Activated naive CD4-positive, alpha-beta T cell treated with anti-CD3 and anti-CD28 coated beads for 36 hours (primary cell): ENCODE results near the gene CCKAR. TPM values are rescaled to one million over a fixed set of nuclear protein-coding genes. Genes with fewer than 3 reads are reported as not detected.

Experiments
- CTCF ChIA-PET: fragments of 350-600 bp; sonication (Branson Sonifier 250); formaldehyde crosslinking; loops from one replicate; lab custom pipeline; 2021; ENCODE audit warnings: antibody characterized with exemption; lab: Charles Lee
- DNase-seq: peaks from one replicate; pipeline ENCODE4 v3.0.0-alpha.2; 2020
- H3K27ac Mint-ChIP-seq: one replicate; pipeline ENCODE4 v1.8.0; 2021; ENCODE audit warnings: mild to moderate bottlenecking, mixed read lengths
- H3K27me3 Mint-ChIP-seq: one replicate; pipeline ENCODE4 v1.8.0; 2021; ENCODE audit warnings: low read depth, mixed read lengths
- H3K36me3 Mint-ChIP-seq: one replicate; pipeline ENCODE4 v1.8.0; 2021; ENCODE audit warnings: low read depth, mixed read lengths
- H3K4me1 Mint-ChIP-seq: one replicate; pipeline ENCODE4 v1.8.0; 2021; ENCODE audit warnings: low read depth, mixed read lengths
- H3K4me3 Mint-ChIP-seq: one replicate; pipeline ENCODE4 v1.8.0; 2021; ENCODE audit warnings: mild to moderate bottlenecking, moderate library complexity, mixed read lengths
- H3K9me3 Mint-ChIP-seq: one replicate; pipeline ENCODE4 v1.8.0; 2021; ENCODE audit warnings: mixed read lengths
- intact Hi-C: fragments of 100-400 bp; cut with micrococcal nuclease; formaldehyde crosslinking; loops from one replicate; pipeline ENCODE4 v1.15.1; 2023
- total RNA-seq, 2 experiments: library from RNA; stranded (reverse); gene quantifications; one replicate each; pipeline ENCODE4 v1.2.3, GENCODE V29; 2021

CCKAR gene, protein sequence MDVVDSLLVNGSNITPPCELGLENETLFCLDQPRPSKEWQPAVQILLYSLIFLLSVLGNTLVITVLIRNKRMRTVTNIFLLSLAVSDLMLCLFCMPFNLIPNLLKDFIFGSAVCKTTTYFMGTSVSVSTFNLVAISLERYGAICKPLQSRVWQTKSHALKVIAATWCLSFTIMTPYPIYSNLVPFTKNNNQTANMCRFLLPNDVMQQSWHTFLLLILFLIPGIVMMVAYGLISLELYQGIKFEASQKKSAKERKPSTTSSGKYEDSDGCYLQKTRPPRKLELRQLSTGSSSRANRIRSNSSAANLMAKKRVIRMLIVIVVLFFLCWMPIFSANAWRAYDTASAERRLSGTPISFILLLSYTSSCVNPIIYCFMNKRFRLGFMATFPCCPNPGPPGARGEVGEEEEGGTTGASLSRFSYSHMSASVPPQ
- total RNA-seq, result not detected

DNA sequence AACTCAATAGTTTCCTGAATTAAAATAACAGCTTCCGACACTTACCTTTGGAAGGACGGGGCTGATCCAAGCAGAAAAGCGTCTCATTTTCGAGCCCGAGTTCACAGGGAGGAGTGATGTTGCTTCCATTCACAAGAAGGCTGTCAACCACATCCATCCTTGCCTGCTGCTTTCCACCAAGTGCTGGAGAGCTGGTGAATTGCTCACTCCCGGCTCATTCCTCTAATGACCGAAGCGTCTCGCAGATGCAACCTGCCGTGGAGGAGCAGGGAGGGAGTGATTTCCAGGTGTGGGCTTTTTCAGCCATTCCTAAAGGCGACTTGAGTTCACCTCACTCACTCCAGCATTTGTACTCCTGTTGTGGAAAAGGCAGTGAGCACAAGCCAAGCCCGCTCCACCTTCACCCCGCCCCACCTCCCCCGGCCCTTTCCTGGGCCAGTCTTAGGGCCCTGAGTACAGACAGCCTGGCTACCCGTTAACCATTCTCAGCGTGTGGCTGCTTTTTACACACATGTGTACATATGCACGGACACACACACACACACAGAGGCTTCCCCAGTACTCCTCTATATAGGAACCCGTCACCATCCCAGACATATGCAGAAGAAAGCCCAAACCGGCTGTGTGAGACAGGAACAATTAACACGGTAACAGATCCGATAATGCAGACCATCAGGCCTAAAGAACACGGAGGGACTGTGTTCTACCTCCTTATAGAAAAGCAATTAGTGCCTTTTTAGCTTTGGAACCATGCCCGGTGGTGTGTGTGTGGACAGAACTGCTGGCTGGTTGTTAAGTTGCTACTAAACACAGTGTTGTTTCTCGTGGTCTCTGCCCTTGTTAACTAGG, at the start of gene CCKAR:
Gene CCKAR, minus strand, starts transcription at position 374 of the 849 bp plus-strand sequence. Its CDS starts 217 bp downstream, at position 157.
- Mint-ChIP-seq H3K4me3 (no peak within 1 kb of the TSS), H3K9me3 (no peaks in the 10 kb centered on the region), H3K4me1 (no peaks in the 10 kb centered on the region), H3K27me3 (peaks cover 11% of the 10 kb centered on the region), H3K36me3 (no peaks in the 10 kb centered on the region), H3K27ac (no peak within 1 kb of the TSS)
- CTCF ChIA-PET, result no interaction called here
- DNase-seq, result no peak
- intact Hi-C loops, result no loop called here

DNA sequence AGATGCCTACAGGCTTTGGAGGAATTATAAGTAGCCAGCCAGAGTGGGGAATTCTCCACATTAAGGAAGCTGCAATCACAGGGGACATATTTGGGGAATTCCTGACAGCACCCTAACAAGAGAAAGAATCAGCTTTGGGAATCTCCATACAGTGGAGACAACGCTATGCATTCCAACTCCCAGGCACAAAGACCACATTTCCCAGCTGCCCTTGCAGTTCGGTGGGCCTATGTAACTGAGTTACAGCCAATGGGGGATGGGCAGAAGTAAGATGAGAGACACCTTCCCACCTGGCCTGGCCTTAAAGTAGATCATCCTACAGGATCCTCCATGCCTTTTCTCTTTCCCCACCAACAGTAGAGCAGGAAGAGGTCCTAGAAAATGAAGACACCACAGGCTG, 43.4 kb upstream of the CCKAR start:
- no peaks in the 10 kb centered on the region for H3K4me1 Mint-ChIP-seq
- CTCF ChIA-PET, result interaction anchor here (0.6 kb wide), 1 partner anchor 153 kb away, joined by 3 read pairs; no protein-coding TSS in a partner anchor
- no peak overlapping the region for H3K27ac Mint-ChIP-seq

DNA sequence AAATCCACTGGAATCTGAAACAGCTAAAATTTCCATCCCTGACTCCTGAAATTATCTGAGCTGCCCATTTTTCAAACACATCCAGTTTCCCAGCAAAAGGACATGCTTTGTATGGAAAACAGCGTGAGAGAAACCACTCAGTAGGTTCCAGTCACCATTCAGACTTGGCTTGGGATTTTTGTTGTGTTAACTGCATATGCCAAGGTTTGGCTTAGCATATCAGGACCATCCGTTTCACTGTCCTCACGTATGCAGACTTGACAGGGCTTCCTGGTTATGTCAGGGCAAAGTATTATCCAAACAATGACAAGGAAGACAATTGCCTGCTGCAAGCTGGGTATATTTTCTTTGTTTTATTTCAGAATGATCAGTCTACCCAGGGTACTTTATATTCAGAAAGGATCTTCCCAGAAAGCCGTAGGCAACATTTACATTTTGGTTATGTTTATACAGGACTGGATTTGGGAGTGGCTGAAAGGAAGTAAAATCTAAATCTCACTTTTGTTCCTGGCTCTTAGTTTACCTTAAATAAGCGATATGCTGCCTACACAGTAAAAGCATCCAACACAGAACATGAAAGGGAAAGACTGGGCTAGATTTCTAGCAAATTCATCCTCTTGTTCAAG, 41.3 kb upstream of the CCKAR start:
- no peak for DNase-seq
- no peaks in the 10 kb centered on the region for H3K27me3 Mint-ChIP-seq
- peaks cover 3% of the 10 kb centered on the region for H3K9me3 Mint-ChIP-seq
- CTCF ChIA-PET, result no interaction called here
- H3K4me3 Mint-ChIP-seq, result no peak overlapping the region
- no peaks in the 10 kb centered on the region for H3K4me1 Mint-ChIP-seq
- intact Hi-C loops, result no loop called here
- no peaks in the 10 kb centered on the region for H3K36me3 Mint-ChIP-seq
- H3K27ac Mint-ChIP-seq, result no peak overlapping the region

More for the DNA sequence above, 43.4 kb upstream of the CCKAR start:
- no peaks in the 10 kb centered on the region for H3K27me3 Mint-ChIP-seq
- peaks cover 3% of the 10 kb centered on the region for H3K9me3 Mint-ChIP-seq
- no peak for DNase-seq
- intact Hi-C loops, result no loop called here
- H3K36me3 Mint-ChIP-seq, result no peaks in the 10 kb centered on the region
- no peak overlapping the region for H3K4me3 Mint-ChIP-seq

DNA sequence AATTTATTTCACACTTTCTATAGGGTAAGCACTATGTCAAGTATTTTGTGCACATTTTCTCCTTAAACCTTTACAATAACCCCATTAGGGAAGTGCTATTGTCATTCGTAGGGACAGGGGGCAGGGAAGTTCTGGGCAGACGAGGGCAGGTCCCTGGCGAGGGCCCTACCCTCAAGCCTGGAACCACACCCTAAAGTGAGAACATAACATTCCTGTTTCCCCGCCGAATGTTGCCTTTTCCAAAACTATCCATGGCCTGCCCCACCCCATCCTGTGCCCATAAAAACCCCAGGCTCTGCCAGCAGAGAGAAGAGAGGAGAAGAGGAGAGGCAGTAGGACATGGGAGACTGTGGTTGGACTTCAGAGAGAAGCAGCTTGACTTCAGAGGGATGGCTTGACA, 39.8 kb upstream of the CCKAR start:
- CTCF ChIA-PET, result interaction anchor here (0.6 kb wide), 1 partner anchor 71 kb away, joined by 4 read pairs; no protein-coding TSS in a partner anchor
- no peaks in the 10 kb centered on the region for H3K27me3 Mint-ChIP-seq
- peaks cover 3% of the 10 kb centered on the region for H3K9me3 Mint-ChIP-seq
- no peak overlapping the region for H3K27ac Mint-ChIP-seq
- no peaks in the 10 kb centered on the region for H3K4me1 Mint-ChIP-seq
- H3K36me3 Mint-ChIP-seq, result no peaks in the 10 kb centered on the region
- no peak for DNase-seq
- no peak overlapping the region for H3K4me3 Mint-ChIP-seq
- intact Hi-C loops, result no loop called here

GRCh38 chr4:26529479-26529878, 39.2 kb upstream of the CCKAR start:
- no peaks in the 10 kb centered on the region for H3K27me3 Mint-ChIP-seq
- intact Hi-C loops, result no loop called here
- H3K9me3 Mint-ChIP-seq, result peaks cover 3% of the 10 kb centered on the region
- H3K4me3 Mint-ChIP-seq, result no peak overlapping the region
- no peak overlapping the region for H3K27ac Mint-ChIP-seq
- no peaks in the 10 kb centered on the region for H3K4me1 Mint-ChIP-seq
- no peaks in the 10 kb centered on the region for H3K36me3 Mint-ChIP-seq
- no peak for DNase-seq
- CTCF ChIA-PET, result interaction anchor here (0.6 kb wide), 1 partner anchor 71 kb away, joined by 4 read pairs; no protein-coding TSS in a partner anchor

DNA sequence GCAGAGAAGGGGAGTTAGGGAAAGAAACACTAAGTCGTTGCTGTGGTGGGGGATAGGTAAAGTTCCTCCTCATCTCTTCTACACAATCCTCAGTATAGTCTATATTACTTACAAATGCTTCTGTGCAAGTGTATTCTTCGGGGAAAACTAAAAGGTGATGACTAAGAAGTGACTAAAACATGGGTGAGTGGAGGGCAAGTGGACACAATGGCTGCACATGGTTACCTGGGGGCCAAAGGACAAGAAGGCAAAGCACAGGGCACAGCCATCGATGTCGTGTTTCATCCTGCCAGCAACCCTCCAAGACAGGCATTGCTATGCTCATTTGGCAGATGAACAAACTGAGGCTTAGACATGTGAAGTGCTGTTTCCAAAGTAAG, 35.5 kb upstream of the CCKAR start:
- CTCF ChIA-PET, result no interaction called here
- no peaks in the 10 kb centered on the region for H3K36me3 Mint-ChIP-seq
- no peaks in the 10 kb centered on the region for H3K4me1 Mint-ChIP-seq
- intact Hi-C loops, result no loop called here
- DNase-seq, result no peak
- H3K9me3 Mint-ChIP-seq, result peaks cover 3% of the 10 kb centered on the region
- no peak overlapping the region for H3K27ac Mint-ChIP-seq
- peaks cover 2% of the 10 kb centered on the region for H3K27me3 Mint-ChIP-seq
- no peak overlapping the region for H3K4me3 Mint-ChIP-seq

DNA sequence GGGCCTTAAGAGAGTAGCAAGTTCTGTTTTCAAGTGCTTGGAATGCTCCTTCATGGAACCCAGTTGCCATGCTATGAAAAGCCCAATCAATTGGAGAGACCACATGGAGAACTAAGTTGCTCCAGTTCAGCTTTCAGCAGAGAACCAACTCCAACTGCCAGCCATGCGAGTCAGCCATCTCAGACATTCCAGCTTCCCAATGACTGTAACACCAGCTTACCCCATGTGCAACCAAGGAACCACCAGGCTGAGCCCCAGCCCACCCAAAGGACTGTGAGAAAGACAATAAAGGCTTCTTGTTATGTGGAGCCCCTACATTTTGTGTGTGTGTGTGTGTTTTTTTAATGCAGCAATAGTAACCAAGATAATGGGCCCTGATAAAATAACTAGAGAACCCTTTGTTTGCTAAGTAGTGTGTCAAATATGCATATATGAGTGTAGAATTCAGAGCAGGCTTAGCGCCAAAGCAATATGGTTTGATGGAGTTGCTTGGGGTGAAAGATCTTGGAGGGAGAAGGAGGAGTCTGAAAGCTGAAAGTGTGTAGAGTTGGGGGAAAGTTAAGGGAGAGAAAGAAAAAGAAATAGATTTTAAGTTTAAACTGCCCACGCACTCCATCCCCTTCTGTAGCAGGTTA, 35.0 kb upstream of the CCKAR start:
- H3K27me3 Mint-ChIP-seq, result peaks cover 2% of the 10 kb centered on the region
- H3K4me3 Mint-ChIP-seq, result no peak overlapping the region
- no peaks in the 10 kb centered on the region for H3K4me1 Mint-ChIP-seq
- no peak for DNase-seq
- H3K27ac Mint-ChIP-seq, result no peak overlapping the region
- intact Hi-C loops, result no loop called here
- peaks cover 3% of the 10 kb centered on the region for H3K9me3 Mint-ChIP-seq
- H3K36me3 Mint-ChIP-seq, result no peaks in the 10 kb centered on the region
- CTCF ChIA-PET, result no interaction called here

DNA sequence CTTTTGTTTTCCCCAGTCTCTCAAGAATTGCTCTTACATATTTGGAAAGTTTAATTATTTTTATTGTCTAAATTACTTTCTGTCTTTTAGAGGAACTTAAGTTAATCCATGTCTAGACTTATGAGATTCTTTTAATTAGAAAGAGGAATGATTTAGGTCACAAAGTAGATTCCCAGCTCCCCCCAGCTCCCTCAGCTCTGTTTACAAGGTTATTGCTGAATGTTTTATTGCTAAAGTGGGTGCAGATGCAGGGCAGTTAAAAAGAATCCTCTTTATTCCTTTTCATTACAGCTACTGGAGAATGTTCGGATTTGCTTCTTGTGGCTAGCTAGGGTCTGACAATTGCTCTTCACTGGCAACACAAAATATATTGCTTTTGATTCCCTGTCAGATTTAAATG, 33.7 kb upstream of the CCKAR start:
- intact Hi-C loops, result no loop called here
- Mint-ChIP-seq H3K4me1 (no peaks in the 10 kb centered on the region), H3K9me3 (no peaks in the 10 kb centered on the region), H3K4me3 (no peak overlapping the region), H3K27ac (no peak overlapping the region), H3K36me3 (no peaks in the 10 kb centered on the region), H3K27me3 (peaks cover 2% of the 10 kb centered on the region)
- DNase-seq, result no peak
- CTCF ChIA-PET, result no interaction called here

DNA sequence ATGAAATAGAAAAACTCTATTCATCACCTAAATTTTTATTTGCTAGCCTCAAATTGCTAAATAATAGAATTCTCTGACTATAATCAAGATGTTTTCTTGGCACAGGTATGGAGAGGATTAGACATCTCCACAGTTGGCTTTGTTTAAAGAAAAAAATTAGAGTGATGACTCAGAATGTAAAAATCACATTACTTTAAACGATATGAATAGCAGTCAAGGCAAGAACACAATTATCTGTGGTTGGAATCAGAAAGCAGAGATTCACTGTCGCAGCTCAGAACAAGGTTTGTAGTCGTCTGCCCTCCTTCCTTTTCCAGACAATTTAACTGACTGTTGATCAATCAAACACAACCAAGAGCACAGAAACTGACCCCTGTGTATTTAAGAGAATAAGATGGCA, 32.2 kb upstream of the CCKAR start:
- no peaks in the 10 kb centered on the region for H3K36me3 Mint-ChIP-seq
- H3K27ac Mint-ChIP-seq, result no peak overlapping the region
- CTCF ChIA-PET, result interaction anchor here (0.5 kb wide), 1 partner anchor 45 kb away, joined by 8 read pairs; no protein-coding TSS in a partner anchor
- H3K4me1 Mint-ChIP-seq, result no peaks in the 10 kb centered on the region
- intact Hi-C loops, result no loop called here
- no peak for DNase-seq
- H3K27me3 Mint-ChIP-seq, result peaks cover 2% of the 10 kb centered on the region
- no peaks in the 10 kb centered on the region for H3K9me3 Mint-ChIP-seq
- no peak overlapping the region for H3K4me3 Mint-ChIP-seq

- Mint-ChIP-seq H3K36me3 (no peaks in the 10 kb centered on the region), H3K4me1 (no peaks in the 10 kb centered on the region), H3K9me3 (no peaks in the 10 kb centered on the region), H3K4me3 (no peak overlapping the region), H3K27me3 (peaks cover 2% of the 10 kb centered on the region), H3K27ac (no peak overlapping the region)
- CTCF ChIA-PET, result no interaction called here
- intact Hi-C loops, result no loop called here
- DNase-seq, result no peak
These were observed 30.6 kb upstream of the CCKAR start for GRCh38 chr4:26520728-26521450.

GRCh38 chr4:26515936-26516335, 25.7 kb upstream of the CCKAR start:
- intact Hi-C loops, result no loop called here
- no peak overlapping the region for H3K27ac Mint-ChIP-seq
- H3K9me3 Mint-ChIP-seq, result no peaks in the 10 kb centered on the region
- no peak overlapping the region for H3K4me3 Mint-ChIP-seq
- no peaks in the 10 kb centered on the region for H3K27me3 Mint-ChIP-seq
- H3K4me1 Mint-ChIP-seq, result no peaks in the 10 kb centered on the region
- H3K36me3 Mint-ChIP-seq, result no peaks in the 10 kb centered on the region
- DNase-seq, result no peak
- CTCF ChIA-PET, result no interaction called here
